Measurements from ENCODE around the gene AP2A1. TPM values are rescaled to one million over a fixed set of nuclear protein-coding genes. Genes with fewer than 3 reads are reported as not detected.

The AP2A1 gene
- total and polyA plus RNA-seq, 9 of the 15 experiments (the other 6 are each of a cell fraction or from before 2014, with no cell fraction given): 0.55 to 150 (median 31.9) TPM

GRCh38 chr19:49766007-49766929 lies 533 bp upstream of the AP2A1 start (continued):
- TF ChIP-seq GATAD2B (IDR thresholded peaks at IDR 0.05; ENCODE audit: borderline replicate concordance) (no peak), E2F1 (CRISPR knock-in tag; IDR thresholded peaks at IDR 0.05) (peak; percentile 54; the same call in 1 of the 2 replicates), CBX2 (IDR thresholded peaks at IDR 0.05; ENCODE audit: insufficient read depth, low read length, poor library complexity, severe bottlenecking) (no peak), ZHX1 (conservative IDR thresholded peaks at IDR 0.05; ENCODE audit: low read length) (no peak), MAFK (IDR thresholded peaks at IDR 0.05; ENCODE audit: low read length) (0 out of 2 replicates have a peak, but pooled peaks have one; percentile 14), PREB (CRISPR knock-in tag; IDR thresholded peaks at IDR 0.05) (no peak), SAFB (IDR thresholded peaks at IDR 0.05; ENCODE audit: borderline replicate concordance, low read depth, low read length) (no peak), RFX1 (IDR thresholded peaks at IDR 0.05) (peak; percentile 94), MYC (IDR thresholded peaks at IDR 0.05; ENCODE audit: low read depth, low read length) (peak; percentile 64), MYC (CRISPR knock-in tag; IDR thresholded peaks at IDR 0.05; ENCODE audit: borderline replicate concordance, low read depth) (no peak), EZH2 (IDR thresholded peaks at IDR 0.05; ENCODE audit: borderline replicate concordance, low read depth, low read length) (no peak), POLR3A (IDR thresholded peaks at IDR 0.05; ENCODE audit: borderline replicate concordance, extremely low read depth, insufficient read depth, insufficient read length) (no peak), SMARCE1 (IDR thresholded peaks at IDR 0.05) (peak; percentile 70), MBD2 (IDR thresholded peaks at IDR 0.05; ENCODE audit: borderline replicate concordance, low read depth) (peak; percentile 99), TCF7L2 (IDR thresholded peaks at IDR 0.05; ENCODE audit: low read depth, low read length) (peak; percentile 40; the same call in 1 of the 2 replicates), ZNF408 (CRISPR knock-in tag; IDR thresholded peaks at IDR 0.05; ENCODE audit: low read depth) (no peak), TRIM28 (IDR thresholded peaks at IDR 0.05) (peak; percentile 41; the same call in 1 of the 2 replicates), ZNF655 (CRISPR knock-in tag; IDR thresholded peaks at IDR 0.05) (no peak), ERF (CRISPR knock-in tag; IDR thresholded peaks at IDR 0.05) (no peak), ARID1B (IDR thresholded peaks at IDR 0.05) (no peak; the same call in 1 of the 2 replicates)
